NCI-H2196 (cell line): ENCODE measurements around the gene ECHDC3.
"Not testable (repeated sequence)": the region's sequence is repeated elsewhere in the genome, so short reads cannot be mapped to it uniquely, and the experiment has no call there.

Experiments
- DNase-seq: peaks from one replicate; lab custom pipeline; 2025; ENCODE audit not compliant: unreplicated experiment; lab: John Stamatoyannopoulos, UW

Gene ECHDC3

GRCh38 chr10:11742009-11742778 is at the start of gene ECHDC3:
Gene ECHDC3, plus strand, starts transcription at chr10:11742382. Its CDS starts 195 bp downstream, at chr10:11742577.
- peak; percentile 35 for DNase-seq

GRCh38 chr10:11693376-11693775 is 48.8 kb upstream of the ECHDC3 start:
- no peak for DNase-seq

GRCh38 chr10:11695779-11696178 is 46.4 kb upstream of the ECHDC3 start:
- DNase-seq, result no peak

GRCh38 chr10:11697718-11698527 is 44.3 kb upstream of the ECHDC3 start:
- DNase-seq, result no peak

- no peak for DNase-seq
Measured at GRCh38 chr10:11698691-11699549, 43.3 kb upstream of the ECHDC3 start.

- no peak for DNase-seq
Measured at GRCh38 chr10:11699550-11700097, 42.6 kb upstream of the ECHDC3 start.

- no peak for DNase-seq
Measured at GRCh38 chr10:11700539-11700938, 41.6 kb upstream of the ECHDC3 start.

GRCh38 chr10:11701451-11702095 is 40.6 kb upstream of the ECHDC3 start:
- DNase-seq, result no peak

- DNase-seq, result no peak
Measured at GRCh38 chr10:11702264-11702663, 39.9 kb upstream of the ECHDC3 start.

GRCh38 chr10:11704092-11704491 is 38.1 kb upstream of the ECHDC3 start:
- DNase-seq, result no peak

GRCh38 chr10:11705722-11706121 is 36.5 kb upstream of the ECHDC3 start:
- no peak for DNase-seq

GRCh38 chr10:11706895-11707567 is 35.2 kb upstream of the ECHDC3 start:
- DNase-seq, result no peak

GRCh38 chr10:11707624-11708350 is 34.4 kb upstream of the ECHDC3 start:
- DNase-seq, result no peak

GRCh38 chr10:11708801-11709200 is 33.4 kb upstream of the ECHDC3 start:
- DNase-seq, result not testable (repeated sequence)

- no peak for DNase-seq
Measured at GRCh38 chr10:11712744-11713143, 29.4 kb upstream of the ECHDC3 start.

GRCh38 chr10:11713186-11713743 is 28.9 kb upstream of the ECHDC3 start:
- DNase-seq, result no peak

- no peak for DNase-seq
Measured at GRCh38 chr10:11713963-11714362, 28.2 kb upstream of the ECHDC3 start.

GRCh38 chr10:11714750-11715365 is 27.3 kb upstream of the ECHDC3 start:
- no peak for DNase-seq
